Measurements from ENCODE around the gene COL7A1. TPM values are rescaled to one million over a fixed set of nuclear protein-coding genes. Genes with fewer than 3 reads are reported as not detected.

COL7A1 gene
- total and polyA plus RNA-seq, 2 of the 8 experiments (the other 6 are each of a cell fraction or from before 2014, with no cell fraction given): 10.7 to 13.9 TPM

GRCh38 chr3:48596157-48596556 is 1.0 kb upstream of the COL7A1 start:
- no peak overlapping the region for H3K9ac ChIP-seq (replicated peaks in 1 of 4; ENCODE audit: extremely low read depth in 1 of 4, low read depth in 3 of 4, low read length in 3 of 4)
- no peak overlapping the region for H2AFZ ChIP-seq (ENCODE audit: low read length)
- H3K4me3 ChIP-seq (ENCODE audit: extremely low read depth in 1 of 4, insufficient read depth in 2 of 4, low read depth in 3 of 4, low read length in 4 of 4): no peak overlapping the region
- 86% methylated on average over 5 of the region's 5 CpGs; no CpG with 5 or more reads in 1 of the 2 experiments for WGBS, 2 experiments (ENCODE audit: extremely low coverage in 1 of 2, insufficient coverage in 1 of 2, insufficient read length in 1 of 2, insufficient replicate concordance in 2 of 2, low coverage in 1 of 2, low lambda C conversion rate in 2 of 2, missing lambda C conversion rate in 1 of 2)
- no peak overlapping the region for H2BK120ac ChIP-seq (replicated peaks; ENCODE audit: low read depth, low read length)
- no peaks in the 10 kb centered on the region for H3K9me3 ChIP-seq (ENCODE audit: insufficient read depth in 2 of 2, low read depth in 1 of 2, low read length in 1 of 2)
- no peak overlapping the region for H3K56ac ChIP-seq (replicated peaks; ENCODE audit: insufficient read length, low read depth, low read length)
- H4K91ac ChIP-seq (replicated peaks; ENCODE audit: insufficient read length, low read length): no peak overlapping the region
- ChIA-PET CTCF (ENCODE audit: partially characterized antibody) (interaction anchor here (0.6 to 1.3 kb wide), 4 partner anchors 11 to 68 kb away, joined by 3 to 6 read pairs (median 4); partner anchors contain the start of gene SLC26A6), POLR2A (ENCODE audit: partially characterized antibody) (interaction anchor here (0.7 to 5.1 kb wide), 14 partner anchors 9 to 167 kb away, joined by 3 to 23 read pairs (median 6); partner anchors contain the start of genes CELSR3, PLXNB1, SLC26A6 and UCN2)
- H3K14ac ChIP-seq (ENCODE audit: insufficient read length): no peak overlapping the region
- H3K23ac ChIP-seq (ENCODE audit: insufficient read length): no peak overlapping the region
- no peaks in the 10 kb centered on the region for H3K79me2 ChIP-seq (ENCODE audit: control insufficient read depth in 1 of 2, insufficient read depth in 2 of 2, low read length in 2 of 2)
- no peaks in the 10 kb centered on the region for H3K79me1 ChIP-seq (ENCODE audit: low read depth, low read length)
- H2BK5ac ChIP-seq (ENCODE audit: low read depth, low read length): peak overlapping the region; percentile 75; the same call in 1 of the 2 replicates
- peak overlapping the region; percentile 3; the same call in 1 of the 2 replicates for H4K8ac ChIP-seq (ENCODE audit: extremely low read depth, insufficient read depth, low read length)
- FAIRE-seq: no peak
- H4K20me1 ChIP-seq (replicated peaks in 1 of 2; ENCODE audit: control insufficient read depth in 1 of 2, insufficient read depth in 2 of 2, low read length in 2 of 2): peaks cover 0 to 27% of the 10 kb centered on the region in 2 experiments
- H2BK20ac ChIP-seq (ENCODE audit: low read length): no peak overlapping the region
- 0 out of 2 replicates have a peak overlapping the region, but pooled peaks have one; percentile 53 for H2AK5ac ChIP-seq (ENCODE audit: low read depth, low read length)
- H3K4me2 ChIP-seq (ENCODE audit: insufficient read depth in 1 of 2, low read depth in 2 of 2, low read length in 2 of 2): peak overlapping the region in 1 of 2 experiments; percentile 36; a peak in 2 of 4 replicates
- no peak overlapping the region for H4K5ac ChIP-seq (ENCODE audit: insufficient read length, low read depth, low read length)
- peaks cover 3 to 18% (median 15%) of the 10 kb centered on the region in 4 experiments; a peak in 6 of 7 replicates for H3K4me1 ChIP-seq (replicated peaks in 1 of 4; ENCODE audit: control insufficient read depth in 3 of 4, insufficient read depth in 4 of 4, low read length in 3 of 4)
- no peak overlapping the region; the same call in 1 of the 2 replicates for H2BK15ac ChIP-seq (ENCODE audit: low read length)
- 0 out of 2 replicates have a peak overlapping the region, but pooled peaks have one; percentile 39 for H2BK12ac ChIP-seq (ENCODE audit: low read depth, low read length)
- peaks cover 24 to 29% (median 26%) of the 10 kb centered on the region in 4 experiments for H3K36me3 ChIP-seq (ENCODE audit: control insufficient read depth in 2 of 4, insufficient read depth in 4 of 4, low read length in 3 of 4)
- H3K27ac ChIP-seq (ENCODE audit: low read depth, low read length): no peak overlapping the region
- H3K23me2 ChIP-seq (ENCODE audit: low read depth, low read length): peaks cover 1% of the 10 kb centered on the region; the same call in 1 of the 2 replicates
- H3K27me3 ChIP-seq (replicated peaks in 1 of 4; ENCODE audit: control insufficient read depth in 3 of 4, extremely low read depth in 1 of 4, insufficient read depth in 3 of 4, low read length in 3 of 4): peaks cover 0 to 6% (median 0%) of the 10 kb centered on the region in 4 experiments; a peak in 4 of 7 replicates
- no peak overlapping the region; the same call in 1 of the 2 replicates for H3K18ac ChIP-seq (ENCODE audit: extremely low read depth, low read length)
- no peak overlapping the region for H3K4ac ChIP-seq (replicated peaks; ENCODE audit: insufficient read length, low read depth, low read length)
- DNase-seq (ENCODE audit: low read depth in 1 of 2, low spot score in 2 of 2): no peak
- TF ChIP-seq CTCF (IDR thresholded peaks at IDR 0.05; ENCODE audit: control extremely low read depth in 1 of 3, insufficient read depth in 1 of 3, low read depth in 1 of 3, low read length in 3 of 3): no peak
- TF ChIP-seq NANOG (IDR thresholded peaks at IDR 0.05; ENCODE audit: insufficient read depth, low read depth, low read length, poor library complexity, severe bottlenecking): no peak
- no peak for TF ChIP-seq RFX5 (IDR thresholded peaks at IDR 0.05; ENCODE audit: borderline replicate concordance, low read depth, low read length)
- no peak for TF ChIP-seq ASH2L (IDR thresholded peaks at IDR 0.05; ENCODE audit: low read length)

Data from H1 (cell line).